HUES48 (cell line): ENCODE data around the gene NOM1.
"Not testable (repeated sequence)": the region's sequence is repeated elsewhere in the genome, so short reads cannot be mapped to it uniquely, and the experiment has no call there.

Experiments
- H3K27ac ChIP-seq: one replicate; pipeline ENCODE4 v1.7.0; 2013; ENCODE audit warnings: low read depth, low read length, inconsistent platforms
- H3K27me3 ChIP-seq: 2 replicates; pipeline ENCODE4 v1.6.1; 2013; ENCODE audit warnings: mild to moderate bottlenecking, low read length; ENCODE audit not compliant: control insufficient read depth, insufficient read depth
- H3K36me3 ChIP-seq: 2 replicates; pipeline ENCODE4 v1.6.1; 2013; ENCODE audit warnings: low read length; ENCODE audit not compliant: control insufficient read depth, insufficient read depth
- H3K4me1 ChIP-seq: 2 replicates; pipeline ENCODE4 v1.6.1; 2013; ENCODE audit warnings: mild to moderate bottlenecking, low read length; ENCODE audit not compliant: control insufficient read depth, insufficient read depth
- H3K4me3 ChIP-seq: 2 replicates; pipeline ENCODE4 v1.5.1; 2013; ENCODE audit warnings: mild to moderate bottlenecking, low read depth, low read length
- H3K9ac ChIP-seq: 2 replicates; pipeline ENCODE4 v1.6.1; 2013; ENCODE audit warnings: mild to moderate bottlenecking, low read depth, low read length, moderate library complexity
- H3K9me3 ChIP-seq: 2 replicates; pipeline ENCODE4 v1.6.1; 2013; ENCODE audit warnings: low read length; ENCODE audit not compliant: control insufficient read depth, insufficient read depth

NOM1 gene

GRCh38 chr7:156920487-156921373, 28.8 kb upstream of the NOM1 start:
- not testable (repeated sequence) for H3K4me1 ChIP-seq, H3K36me3 ChIP-seq, H3K9ac ChIP-seq, H3K27me3 ChIP-seq, H3K4me3 ChIP-seq, H3K27ac ChIP-seq, H3K9me3 ChIP-seq

- H3K4me3 ChIP-seq, H3K9me3 ChIP-seq, H3K27me3 ChIP-seq, H3K4me1 ChIP-seq, H3K36me3 ChIP-seq, H3K9ac ChIP-seq, H3K27ac ChIP-seq: not testable (repeated sequence)
These were observed 27.2 kb upstream of the NOM1 start for GRCh38 chr7:156922304-156922703.

- H3K9me3 ChIP-seq, H3K9ac ChIP-seq, H3K27ac ChIP-seq, H3K4me3 ChIP-seq, H3K4me1 ChIP-seq, H3K36me3 ChIP-seq, H3K27me3 ChIP-seq: not testable (repeated sequence)
These were observed 23.7 kb upstream of the NOM1 start for GRCh38 chr7:156925821-156926220.

GRCh38 chr7:156927571-156928405, 21.7 kb upstream of the NOM1 start:
- Histone ChIP-seq H3K9me3 (no peaks in the 10 kb centered on the region), H3K27ac (no peak overlapping the region), H3K27me3 (no peaks in the 10 kb centered on the region), H3K36me3 (no peaks in the 10 kb centered on the region), H3K9ac (no peak overlapping the region), H3K4me3 (no peak overlapping the region), H3K4me1 (peaks cover 6% of the 10 kb centered on the region)

GRCh38 chr7:156928406-156928747, 21.1 kb upstream of the NOM1 start:
- Histone ChIP-seq H3K27me3 (no peaks in the 10 kb centered on the region), H3K4me3 (no peak overlapping the region), H3K9me3 (no peaks in the 10 kb centered on the region), H3K27ac (no peak overlapping the region), H3K4me1 (peaks cover 6% of the 10 kb centered on the region), H3K9ac (no peak overlapping the region), H3K36me3 (no peaks in the 10 kb centered on the region)

GRCh38 chr7:156929789-156930539, 19.5 kb upstream of the NOM1 start:
- Histone ChIP-seq H3K4me1 (peaks cover 6% of the 10 kb centered on the region), H3K9me3 (no peaks in the 10 kb centered on the region), H3K27ac (no peak overlapping the region), H3K4me3 (no peak overlapping the region), H3K36me3 (no peaks in the 10 kb centered on the region), H3K27me3 (no peaks in the 10 kb centered on the region), H3K9ac (no peak overlapping the region)

- no peak overlapping the region for H3K4me3 ChIP-seq
- H3K36me3 ChIP-seq = no peaks in the 10 kb centered on the region
- H3K9me3 ChIP-seq = no peaks in the 10 kb centered on the region
- H3K27ac ChIP-seq = no peak overlapping the region
- H3K4me1 ChIP-seq = peaks cover 6% of the 10 kb centered on the region
- no peaks in the 10 kb centered on the region for H3K27me3 ChIP-seq
- no peak overlapping the region for H3K9ac ChIP-seq
These were observed 17.5 kb upstream of the NOM1 start for GRCh38 chr7:156932006-156932405.

GRCh38 chr7:156935250-156935649, 14.3 kb upstream of the NOM1 start:
- Histone ChIP-seq H3K36me3 (no peaks in the 10 kb centered on the region), H3K4me1 (peaks cover 6% of the 10 kb centered on the region), H3K9me3 (no peaks in the 10 kb centered on the region), H3K27me3 (no peaks in the 10 kb centered on the region), H3K4me3 (no peak overlapping the region), H3K27ac (no peak overlapping the region), H3K9ac (no peak overlapping the region)

- not testable (repeated sequence) for H3K27ac ChIP-seq, H3K9me3 ChIP-seq, H3K4me1 ChIP-seq, H3K36me3 ChIP-seq, H3K4me3 ChIP-seq, H3K27me3 ChIP-seq, H3K9ac ChIP-seq
These were observed 12.7 kb upstream of the NOM1 start for GRCh38 chr7:156936766-156937165.

- H3K36me3 ChIP-seq = no peaks in the 10 kb centered on the region
- peaks cover 6% of the 10 kb centered on the region for H3K27me3 ChIP-seq
- no peak overlapping the region for H3K4me3 ChIP-seq
- H3K27ac ChIP-seq = no peak overlapping the region
- no peaks in the 10 kb centered on the region for H3K9me3 ChIP-seq
- no peak overlapping the region for H3K9ac ChIP-seq
- H3K4me1 ChIP-seq = no peaks in the 10 kb centered on the region
These were observed 8.9 kb upstream of the NOM1 start for GRCh38 chr7:156940421-156941122.
